HG03565 (cell line): ENCODE results near the gene PLOD3.
"Not testable (repeated sequence)": the region's sequence is repeated elsewhere in the genome, so short reads cannot be mapped to it uniquely, and the experiment has no call there.

Experiments
- ATAC-seq: cut with Tn5 transposase; IDR thresholded peaks from one replicate; pipeline ENCODE4 v1.9.1; 2021; ENCODE audit warnings: mild to moderate bottlenecking, moderate library complexity; ENCODE audit not compliant: unreplicated experiment

Gene PLOD3, protein sequence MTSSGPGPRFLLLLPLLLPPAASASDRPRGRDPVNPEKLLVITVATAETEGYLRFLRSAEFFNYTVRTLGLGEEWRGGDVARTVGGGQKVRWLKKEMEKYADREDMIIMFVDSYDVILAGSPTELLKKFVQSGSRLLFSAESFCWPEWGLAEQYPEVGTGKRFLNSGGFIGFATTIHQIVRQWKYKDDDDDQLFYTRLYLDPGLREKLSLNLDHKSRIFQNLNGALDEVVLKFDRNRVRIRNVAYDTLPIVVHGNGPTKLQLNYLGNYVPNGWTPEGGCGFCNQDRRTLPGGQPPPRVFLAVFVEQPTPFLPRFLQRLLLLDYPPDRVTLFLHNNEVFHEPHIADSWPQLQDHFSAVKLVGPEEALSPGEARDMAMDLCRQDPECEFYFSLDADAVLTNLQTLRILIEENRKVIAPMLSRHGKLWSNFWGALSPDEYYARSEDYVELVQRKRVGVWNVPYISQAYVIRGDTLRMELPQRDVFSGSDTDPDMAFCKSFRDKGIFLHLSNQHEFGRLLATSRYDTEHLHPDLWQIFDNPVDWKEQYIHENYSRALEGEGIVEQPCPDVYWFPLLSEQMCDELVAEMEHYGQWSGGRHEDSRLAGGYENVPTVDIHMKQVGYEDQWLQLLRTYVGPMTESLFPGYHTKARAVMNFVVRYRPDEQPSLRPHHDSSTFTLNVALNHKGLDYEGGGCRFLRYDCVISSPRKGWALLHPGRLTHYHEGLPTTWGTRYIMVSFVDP

DNA sequence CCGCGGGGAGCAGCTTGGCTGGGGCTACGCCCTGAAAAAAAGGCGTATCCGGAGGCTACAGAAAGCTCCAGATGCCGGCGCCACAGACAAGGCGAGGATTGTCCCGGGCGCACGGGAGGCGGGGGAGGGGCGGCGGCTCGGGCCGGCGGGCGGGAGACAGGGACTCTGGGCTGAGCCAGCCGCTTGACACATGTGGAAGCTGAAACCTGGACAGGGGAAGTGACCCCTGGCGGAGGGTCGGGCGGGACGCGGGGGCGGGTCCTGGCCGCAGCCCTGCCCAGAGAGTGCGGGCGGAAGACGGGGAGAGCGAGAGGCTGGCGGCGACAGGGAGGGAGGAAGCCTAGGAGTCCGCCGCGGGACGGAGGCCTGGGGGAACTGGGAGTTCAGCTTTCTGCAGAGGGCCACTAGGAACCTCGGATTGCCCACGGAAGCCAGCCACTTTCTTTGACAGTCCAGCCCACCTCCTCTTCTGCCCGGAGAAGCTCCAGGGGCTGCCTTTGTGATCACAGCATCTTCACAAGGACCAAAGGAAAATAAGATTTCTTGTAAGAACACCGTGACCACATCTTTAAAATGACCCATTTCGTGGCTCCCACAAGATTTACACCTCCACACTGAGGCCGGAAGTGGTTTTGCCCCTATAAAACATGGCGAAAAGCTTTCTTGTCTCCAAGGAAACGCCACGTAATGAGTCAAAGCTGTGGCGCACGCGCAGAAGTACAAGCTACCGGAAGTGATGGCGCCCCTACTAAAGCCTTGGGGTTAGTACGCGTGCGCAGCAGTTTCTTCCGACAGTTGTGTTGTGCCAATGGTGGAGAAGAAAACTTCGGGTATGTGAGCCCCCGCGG, at the start of gene PLOD3, which contains the start of gene ZNHIT1:
TSS of gene PLOD3 (minus strand) at position 194 of the 848 bp plus-strand sequence. CDS start 307 bp downstream, outside the sequence.
TSS of gene ZNHIT1 (plus strand) at position 778 of the 848 bp plus-strand sequence. CDS start at position 809, 31 bp downstream.
- ATAC-seq, result peak; percentile 69

DNA sequence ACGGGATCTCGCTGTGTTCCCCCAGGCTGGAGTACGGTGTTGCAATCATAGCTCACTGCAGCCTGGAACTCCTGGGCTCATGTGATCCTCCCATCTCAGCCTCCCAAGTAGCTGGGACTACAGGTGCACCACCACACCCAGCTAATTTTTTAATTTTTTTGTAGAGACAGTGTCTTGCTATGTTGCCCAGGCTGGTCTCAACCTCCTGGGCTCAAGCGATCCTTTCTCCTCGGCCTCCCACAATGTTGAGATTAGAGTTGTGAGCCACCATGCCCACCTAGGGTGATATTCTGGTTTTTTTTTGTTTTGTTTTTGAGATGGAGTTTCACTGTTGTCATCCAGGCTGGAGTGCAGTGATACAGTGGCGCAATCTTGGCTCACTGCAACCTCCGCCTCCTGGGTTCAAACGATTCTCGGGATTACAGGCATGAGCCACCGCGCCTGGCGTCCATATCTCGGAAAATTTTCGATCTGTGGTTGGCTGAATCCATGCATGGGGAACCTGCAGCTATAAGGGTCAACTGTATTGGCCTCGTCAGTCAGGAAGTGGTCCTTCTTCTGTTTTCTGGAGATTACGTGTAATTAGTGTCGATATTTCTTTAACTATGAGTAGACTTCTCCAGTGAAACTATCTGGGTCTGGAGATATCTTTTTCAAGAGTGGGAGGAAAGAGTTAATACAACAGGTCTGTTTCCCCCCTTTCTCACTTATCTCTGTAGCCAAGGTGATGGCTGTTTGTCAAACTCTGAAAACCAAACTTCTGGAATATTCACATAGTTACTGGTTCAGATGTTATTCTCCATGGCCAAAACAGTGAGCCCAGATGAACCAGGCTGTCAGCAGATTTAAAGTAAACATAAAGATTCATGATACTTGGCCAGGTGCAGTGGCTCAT, 48.5 kb upstream of the PLOD3 start:
- no peak for ATAC-seq

DNA sequence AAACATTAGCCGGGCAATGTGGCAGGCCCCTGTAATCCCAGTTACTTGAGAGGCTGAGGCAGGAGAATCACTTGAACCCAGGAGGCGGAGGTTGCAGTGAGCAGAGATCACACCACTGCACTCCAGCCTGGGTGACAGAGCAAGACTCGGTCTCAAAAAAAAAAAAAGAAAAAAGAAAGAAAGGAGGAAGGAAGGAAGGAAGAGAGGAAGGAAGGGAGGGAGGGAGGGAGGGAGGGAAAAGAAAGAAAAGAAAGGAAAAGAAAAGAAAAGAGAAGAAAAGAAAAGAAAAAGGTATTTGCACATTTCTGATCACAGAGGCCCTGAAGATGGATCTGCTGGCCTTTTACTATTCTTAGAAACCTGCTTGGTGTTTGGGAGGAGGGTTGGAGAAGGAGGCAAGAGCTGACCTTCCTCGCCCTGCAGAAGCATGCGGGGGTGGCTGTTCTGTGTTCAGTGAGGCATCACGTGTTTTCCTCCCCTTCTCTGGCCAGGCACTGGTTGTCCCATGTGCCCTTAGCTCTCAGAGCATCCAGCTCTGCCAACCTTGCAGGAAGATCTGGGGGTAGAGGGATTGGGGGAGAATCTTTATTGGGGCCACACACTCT, 46.8 kb upstream of the PLOD3 start:
- ATAC-seq, result not testable (repeated sequence)

DNA sequence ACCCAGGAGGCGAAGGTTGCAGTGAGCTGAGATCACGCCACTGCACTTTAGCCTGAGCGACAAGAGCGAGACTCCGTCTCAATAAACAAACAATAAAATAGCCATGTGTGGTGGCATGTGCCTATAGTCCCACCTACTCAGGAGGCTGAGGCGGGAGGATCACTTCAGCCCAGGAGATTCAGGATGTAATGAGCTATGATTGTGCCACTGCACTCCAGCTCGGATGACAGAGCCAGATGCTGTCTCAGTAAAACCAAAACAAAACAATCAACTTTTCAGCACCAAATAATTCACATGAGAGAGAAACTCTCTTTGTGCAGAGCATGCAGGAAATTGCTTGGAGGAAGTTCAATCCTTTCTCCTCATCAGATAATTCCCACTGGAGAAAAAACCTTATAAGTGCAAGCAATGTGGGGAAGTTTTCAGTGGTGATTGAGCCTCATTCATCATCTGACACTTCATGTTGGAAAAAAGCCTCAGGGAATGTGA, 40.9 kb upstream of the PLOD3 start:
- no peak for ATAC-seq

DNA sequence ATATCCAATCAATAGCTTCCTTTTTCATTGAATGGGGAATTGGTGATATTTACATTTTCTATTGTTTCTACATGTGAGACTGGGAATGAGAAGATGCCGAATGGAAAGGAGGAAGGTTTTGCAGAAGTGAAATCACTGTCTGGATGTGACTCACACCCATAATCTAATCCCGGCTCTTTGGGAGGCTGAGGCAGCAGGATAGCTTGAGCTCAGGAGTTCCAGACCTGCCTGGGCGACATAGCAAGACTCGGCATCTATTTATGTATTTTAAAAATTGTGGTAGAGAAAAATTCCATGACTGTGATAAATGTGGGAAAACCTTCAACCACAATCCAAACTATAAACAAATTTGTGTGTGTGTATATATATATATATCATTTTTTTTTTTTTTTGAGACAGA, 38.4 kb upstream of the PLOD3 start:
- no peak for ATAC-seq

DNA sequence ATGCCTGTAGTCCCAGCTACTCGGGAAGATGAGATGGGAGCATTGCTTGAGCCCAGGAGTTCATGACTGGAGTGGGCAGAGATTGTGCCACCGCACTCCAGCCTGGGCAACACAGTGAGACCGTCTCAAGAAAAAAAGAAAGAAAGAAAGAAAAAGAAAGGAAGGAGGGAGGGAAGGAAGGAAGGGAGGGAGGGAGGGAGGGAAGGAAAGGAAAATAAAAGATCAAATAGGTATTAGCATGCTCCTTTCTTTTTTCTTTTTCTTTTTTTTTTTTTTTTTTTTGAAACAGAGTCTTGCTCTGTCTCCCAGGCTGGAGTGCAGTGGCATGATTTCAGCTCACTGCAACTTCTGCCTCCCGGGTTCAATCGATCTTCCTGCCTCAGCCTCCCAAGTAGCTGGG, 35.8 kb upstream of the PLOD3 start:
- not testable (repeated sequence) for ATAC-seq

DNA sequence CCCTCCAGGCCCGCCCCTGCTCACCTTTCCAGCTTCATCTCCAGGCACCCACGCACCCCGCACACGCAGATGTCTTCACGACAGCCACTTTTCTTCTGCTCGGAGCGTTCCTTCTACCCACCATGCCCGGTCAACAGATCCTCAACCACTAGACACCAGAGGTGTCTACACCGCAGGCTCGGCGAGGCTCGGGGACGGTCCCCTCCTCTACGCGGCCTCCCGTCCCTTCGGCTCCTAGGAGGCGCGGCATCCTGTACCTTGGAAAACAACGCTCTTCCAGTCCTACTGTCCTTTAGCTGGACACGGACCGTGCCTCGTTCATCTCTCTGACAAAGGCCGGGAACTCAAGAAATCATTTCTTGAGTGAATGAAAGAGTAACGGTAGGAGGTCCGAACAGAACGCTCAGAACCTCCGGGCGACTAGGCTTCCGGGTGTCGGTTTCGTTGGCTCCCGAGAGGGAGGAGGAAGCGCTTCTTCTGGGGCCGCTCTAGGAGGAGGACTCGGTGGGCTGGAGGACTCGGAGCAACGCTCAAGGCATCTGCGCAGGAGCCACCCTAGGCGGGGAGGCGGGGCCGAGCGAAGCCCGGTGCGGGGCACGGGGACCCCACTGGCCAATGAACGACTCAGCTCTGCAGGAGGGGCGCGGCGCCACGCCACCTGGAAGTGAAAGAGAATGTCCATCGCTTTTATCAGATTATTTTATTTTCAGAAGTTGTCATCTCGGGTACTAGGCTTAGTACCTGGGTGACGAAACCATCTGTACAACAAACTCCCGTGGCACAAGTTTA, 34.7 kb upstream of the PLOD3 start:
- peak; percentile 91 for ATAC-seq

DNA sequence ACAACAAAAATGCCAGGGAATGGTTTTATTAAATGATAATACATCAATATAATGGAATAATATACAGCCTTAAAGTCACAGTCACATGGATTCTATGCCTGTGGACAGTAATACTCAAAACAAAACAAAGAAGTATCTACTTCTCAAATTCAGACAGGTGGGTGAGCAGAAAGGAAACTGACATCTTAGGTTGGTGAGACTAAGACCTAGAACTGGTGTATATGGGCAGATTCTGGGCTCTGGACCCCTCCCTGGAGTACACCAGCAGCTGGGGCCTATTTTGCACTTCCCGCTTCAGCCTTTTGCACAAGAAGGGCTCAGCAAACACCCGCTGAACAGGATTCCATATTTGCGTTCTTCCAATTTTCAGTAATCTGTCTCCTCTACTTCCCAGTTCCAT, 32.9 kb upstream of the PLOD3 start:
- no peak for ATAC-seq

DNA sequence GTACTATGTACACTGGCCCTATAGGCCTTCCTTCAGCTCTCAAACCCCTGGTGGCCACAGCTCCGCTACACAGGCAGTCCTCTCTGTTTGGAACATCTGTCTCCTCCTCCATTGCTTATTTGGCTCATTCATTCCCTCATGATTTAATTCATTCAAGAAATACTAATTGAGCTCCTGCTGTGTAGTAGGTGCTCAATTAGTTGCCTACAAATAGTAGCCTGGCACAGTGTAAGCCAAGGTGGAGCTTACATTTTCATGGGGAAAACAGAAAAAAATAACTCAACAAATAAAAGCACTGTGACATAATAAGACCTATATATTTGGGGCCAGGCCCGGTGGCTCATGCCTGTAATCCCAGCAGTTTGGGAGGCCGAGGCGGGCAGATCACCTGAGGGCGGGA, 30.9 kb upstream of the PLOD3 start:
- ATAC-seq, result no peak

DNA sequence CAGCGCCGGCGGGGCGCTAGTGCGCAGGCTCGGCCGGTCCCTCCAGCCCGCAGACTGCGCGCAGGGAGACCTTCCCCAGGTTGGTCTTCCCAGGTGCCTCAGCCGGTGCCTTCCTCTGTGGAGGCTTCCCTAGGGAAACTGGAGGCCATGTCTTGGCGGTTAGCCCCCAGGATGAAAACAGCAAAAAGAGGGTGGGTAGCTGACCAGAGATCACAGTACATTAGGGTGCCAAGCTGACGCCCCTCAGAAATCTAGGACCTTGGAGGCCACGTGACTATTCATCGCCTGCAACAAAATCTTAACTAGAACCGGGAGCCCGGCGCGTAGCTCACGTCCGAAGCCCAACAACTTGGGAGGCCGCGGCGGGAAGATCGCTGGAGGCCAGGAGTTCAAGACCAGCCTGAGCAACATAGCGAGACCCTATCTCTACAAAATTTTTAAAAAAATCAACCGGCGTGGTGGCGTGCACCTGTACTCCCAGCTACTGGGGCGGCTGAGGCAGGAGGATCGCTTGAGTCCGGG, 27.8 kb upstream of the PLOD3 start:
- ATAC-seq, result no peak

DNA sequence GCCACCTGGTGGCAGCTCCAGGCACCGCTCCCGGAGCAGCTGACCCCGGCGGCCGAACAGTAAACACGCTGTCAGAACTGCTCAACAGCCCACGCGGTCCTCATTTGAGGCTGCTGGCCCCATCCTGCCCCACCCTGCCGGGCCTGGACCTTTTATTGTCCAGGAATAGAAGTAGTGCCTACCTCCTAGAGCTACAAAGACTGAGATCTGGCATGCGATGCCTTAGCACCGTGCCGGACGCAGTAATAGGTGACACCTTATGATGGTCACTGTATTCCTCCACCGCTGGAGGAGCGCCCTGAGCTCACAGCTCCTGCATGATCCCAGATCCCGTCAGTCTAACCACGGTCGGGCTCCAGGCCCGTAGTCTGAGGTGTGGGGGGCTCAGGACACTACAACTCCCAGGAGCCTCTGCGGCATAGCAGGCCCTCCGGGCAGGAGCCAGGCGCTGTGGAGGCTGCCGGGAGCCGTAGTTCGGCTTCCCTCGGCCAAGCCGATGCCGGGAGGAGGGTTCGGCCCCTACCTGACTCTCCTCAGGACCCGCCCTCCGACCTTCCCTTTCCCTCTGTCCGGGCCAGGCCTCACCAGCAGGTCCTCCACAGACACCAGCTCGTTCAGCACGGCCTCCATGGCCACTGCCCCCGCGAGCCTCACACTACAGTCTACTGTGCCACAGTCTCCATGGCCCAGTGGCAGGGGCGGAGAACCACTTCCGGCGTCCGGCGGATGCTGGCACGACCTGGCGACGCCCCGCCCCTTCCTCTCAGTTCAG, 27.2 kb upstream of the PLOD3 start, which contains the start of gene FIS1:
TSS of gene FIS1 (minus strand) at position 707 of the 772 bp plus-strand sequence. CDS start at position 630, 77 bp downstream.
- peak; percentile 75 for ATAC-seq

DNA sequence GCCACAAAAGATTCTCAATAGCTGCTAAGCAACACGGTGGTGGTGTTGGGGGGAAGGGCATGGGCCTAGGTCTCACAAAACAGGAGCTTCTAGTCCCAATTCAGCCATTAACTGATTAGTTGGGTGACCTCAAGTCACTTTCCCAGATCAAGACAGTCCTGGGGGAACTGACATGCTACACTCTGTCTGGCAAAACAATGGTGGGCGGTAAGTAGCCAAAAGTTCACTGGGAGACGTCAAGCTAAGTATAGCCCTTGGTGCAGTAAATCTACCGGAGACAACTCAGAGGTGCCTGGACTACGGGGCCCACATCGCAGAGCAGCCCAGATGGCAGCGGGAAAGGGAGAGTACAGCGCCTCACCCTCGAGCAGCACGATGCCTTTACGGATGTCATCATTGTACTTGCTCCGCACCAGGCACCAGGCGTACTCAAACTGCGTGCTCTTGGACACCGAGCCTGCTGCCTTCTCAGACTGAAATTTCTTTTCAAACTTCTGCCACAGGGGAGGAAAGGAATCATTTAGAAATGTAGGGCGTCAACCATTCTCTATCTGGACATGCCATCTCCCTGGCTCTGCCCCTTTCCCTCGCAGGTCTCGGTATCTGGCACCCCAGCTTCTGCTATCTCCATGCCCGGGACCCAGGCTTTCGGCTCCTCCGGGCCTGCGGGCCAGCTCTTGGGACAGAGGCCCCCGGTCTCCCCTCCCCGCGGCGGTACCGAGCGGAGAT, 26.4 kb upstream of the PLOD3 start:
- no peak for ATAC-seq

DNA sequence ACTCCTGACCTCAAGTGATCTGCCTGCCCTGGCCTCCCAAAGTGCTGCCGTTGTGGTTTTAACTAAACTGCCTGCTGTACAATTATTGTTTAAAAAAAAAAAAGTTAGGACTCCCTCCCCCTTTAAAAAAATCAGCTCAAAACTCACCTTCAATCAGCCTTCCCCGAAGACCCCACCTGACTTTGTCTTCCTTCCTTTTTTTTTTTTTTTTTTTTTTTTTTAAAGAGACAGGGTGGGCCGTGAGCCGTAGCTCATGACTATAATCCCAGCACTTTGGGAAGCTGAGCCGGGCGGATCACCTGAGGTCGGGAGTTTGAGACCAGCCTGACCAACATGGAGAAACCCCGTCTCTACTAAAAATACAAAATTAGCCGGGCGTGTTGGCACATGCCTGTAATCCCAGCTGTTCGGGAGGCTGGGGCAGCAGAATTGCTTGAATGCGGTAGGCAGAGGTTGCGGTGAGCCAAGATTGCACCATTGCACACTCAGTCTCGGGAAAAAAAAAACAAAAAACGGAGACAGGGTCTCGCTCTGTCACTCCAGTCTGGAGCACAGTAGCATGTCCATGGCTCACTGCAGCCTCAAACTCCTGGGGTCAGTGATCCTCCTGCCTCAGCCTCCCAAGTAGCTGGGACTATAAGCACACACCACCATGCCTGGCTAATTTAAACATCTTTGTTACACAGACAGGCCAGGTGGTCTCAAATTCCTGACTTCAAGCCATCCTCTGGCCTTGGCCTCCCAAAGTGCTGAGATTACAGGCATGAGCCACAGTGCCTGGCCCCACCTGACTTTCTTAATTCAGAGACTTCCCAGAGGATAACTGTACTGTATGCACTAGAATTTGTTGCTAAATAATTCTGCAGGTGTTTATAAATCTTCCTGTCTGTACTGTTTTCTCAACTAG, 24.3 kb upstream of the PLOD3 start:
- no peak for ATAC-seq

DNA sequence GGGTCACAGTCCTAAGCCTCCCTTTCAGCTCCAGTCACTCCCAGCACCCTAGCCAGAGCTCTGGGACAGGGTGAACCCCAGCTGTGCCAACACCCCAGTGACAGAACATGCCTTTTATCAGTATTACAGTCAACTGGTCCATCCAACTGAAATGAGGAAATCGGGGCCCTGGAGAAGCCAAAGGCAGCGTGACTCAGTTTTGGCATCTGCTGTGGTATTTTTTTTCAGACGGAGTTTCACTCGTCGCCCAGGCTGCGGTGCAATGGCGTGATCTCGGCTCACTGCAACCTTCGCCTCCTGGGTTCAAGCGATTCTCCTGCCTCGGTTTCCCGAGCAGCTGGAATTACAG, 23.6 kb upstream of the PLOD3 start:
- no peak for ATAC-seq

DNA sequence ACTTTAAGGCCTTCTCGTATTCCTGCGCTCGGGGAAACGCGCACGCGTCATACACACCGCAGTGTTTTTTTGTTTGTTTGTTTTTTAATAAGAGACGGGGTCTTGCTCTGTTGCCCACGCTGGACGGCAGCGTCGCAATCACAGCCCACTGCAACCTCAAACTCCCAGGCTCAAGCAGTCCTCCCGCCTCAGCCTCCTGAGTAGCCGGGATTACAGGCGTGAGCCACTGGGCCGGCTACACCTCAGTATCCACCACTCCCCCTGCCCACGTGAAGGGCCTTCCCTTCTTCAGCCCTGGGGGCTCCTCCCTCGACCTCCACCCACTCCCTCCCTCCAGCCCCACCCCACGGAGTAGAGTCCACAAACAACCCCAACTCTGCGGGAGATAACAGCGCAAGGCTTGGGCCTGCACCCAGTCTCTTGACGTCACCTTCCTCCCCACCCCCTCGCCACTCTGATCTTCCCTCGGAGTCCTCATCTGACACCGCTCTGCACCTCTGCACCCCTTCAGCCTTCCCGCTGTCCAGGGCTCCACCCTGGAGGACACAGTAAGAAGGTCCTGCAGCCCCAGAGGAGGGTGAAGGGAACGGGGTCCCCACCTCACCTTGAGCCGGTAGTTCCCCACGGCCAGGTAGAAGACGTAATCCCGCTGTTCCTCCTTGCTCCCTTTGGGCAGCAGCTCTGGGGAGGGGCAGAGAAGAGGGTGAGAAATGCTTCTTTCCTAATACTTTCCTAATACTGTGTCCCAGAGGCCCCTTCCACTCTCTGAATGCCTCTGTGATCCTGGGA, 23.0 kb upstream of the PLOD3 start:
- no peak for ATAC-seq

DNA sequence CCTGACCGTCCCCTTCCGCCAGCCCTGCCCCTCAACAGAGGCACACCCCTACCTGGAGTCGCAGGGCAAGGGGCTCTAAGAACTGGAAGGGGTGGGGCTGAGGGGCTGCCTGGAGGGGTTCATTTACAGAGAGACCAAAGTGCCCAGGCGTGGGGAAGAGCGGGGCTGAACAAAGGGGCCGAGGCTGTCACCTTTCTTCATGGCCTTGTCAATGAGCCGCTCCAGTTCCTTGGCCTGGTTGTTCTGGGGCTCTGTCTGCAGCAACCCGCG, 22.5 kb upstream of the PLOD3 start:
- no peak for ATAC-seq
